SH-SY5Y (cell line): ENCODE results near the gene LTC4S.

Experiments
- GATA2 ChIP-seq: IDR thresholded peaks from 2 replicates; pipeline ENCODE4 v1.6.1; 2011; ENCODE audit warnings: mild to moderate bottlenecking, low read depth, low read length
- GATA3 ChIP-seq: IDR thresholded peaks from 2 replicates; pipeline ENCODE4 v1.6.1; 2011; ENCODE audit warnings: low read depth, mild to moderate bottlenecking, low read length, moderate library complexity

LTC4S gene, protein sequence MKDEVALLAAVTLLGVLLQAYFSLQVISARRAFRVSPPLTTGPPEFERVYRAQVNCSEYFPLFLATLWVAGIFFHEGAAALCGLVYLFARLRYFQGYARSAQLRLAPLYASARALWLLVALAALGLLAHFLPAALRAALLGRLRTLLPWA

DNA sequence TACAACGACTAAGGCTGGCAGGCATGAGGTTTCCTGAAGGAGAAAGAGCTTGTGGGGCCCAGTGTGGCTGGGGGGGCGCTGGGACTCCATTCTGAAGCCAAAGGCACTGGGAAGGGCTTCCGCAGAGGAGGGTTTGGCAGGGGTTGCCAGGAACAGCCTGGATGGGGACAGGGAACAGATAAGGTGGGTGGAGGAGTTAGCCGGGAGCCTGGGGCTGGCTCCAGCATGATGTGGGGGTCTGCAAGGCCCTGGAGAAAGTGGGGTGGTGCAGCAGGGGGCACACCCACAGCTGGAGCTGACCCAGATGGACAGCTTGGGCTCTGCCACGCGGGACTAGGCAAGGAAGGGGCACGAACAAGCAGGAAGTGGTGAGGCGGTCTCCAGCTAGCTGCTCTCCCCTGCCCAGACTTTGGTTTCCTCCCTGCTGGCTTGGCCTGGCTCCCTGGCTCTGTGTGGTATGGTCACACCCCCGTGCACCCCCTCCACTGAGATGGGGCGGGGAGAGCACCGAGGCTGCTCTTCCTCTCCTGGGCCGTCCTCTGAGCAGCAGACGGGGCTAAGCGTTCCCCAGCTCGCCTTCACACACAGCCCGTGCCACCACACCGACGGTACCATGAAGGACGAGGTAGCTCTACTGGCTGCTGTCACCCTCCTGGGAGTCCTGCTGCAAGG lies at the start of gene LTC4S:
Gene LTC4S (plus strand): TSS at position 519 of the 672 bp plus-strand sequence. CDS start 95 bp downstream, at position 614.
- TF ChIP-seq GATA3 (no peak), GATA2 (no peak)

DNA sequence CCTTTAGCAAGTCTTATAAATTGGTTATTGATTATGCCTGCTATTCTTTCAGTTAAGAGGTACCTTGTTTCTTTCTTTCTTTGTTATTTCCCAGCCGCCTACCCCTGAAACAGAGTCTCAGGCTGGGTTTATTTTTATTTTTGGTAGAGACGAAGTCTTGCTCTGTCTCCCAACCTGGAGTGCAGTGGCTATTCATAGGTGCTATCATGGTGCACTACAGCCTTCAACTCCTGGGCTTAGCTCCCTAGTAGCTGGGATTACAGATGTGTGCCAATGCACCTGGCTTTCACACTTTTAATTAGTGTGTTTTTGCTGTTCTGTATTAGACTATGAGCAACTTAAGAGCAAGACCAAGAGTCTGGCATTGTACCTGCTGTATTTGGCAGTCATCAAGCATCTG lies 46.9 kb upstream of the LTC4S start:
- TF ChIP-seq GATA3, result no peak
- TF ChIP-seq GATA2, result no peak

DNA sequence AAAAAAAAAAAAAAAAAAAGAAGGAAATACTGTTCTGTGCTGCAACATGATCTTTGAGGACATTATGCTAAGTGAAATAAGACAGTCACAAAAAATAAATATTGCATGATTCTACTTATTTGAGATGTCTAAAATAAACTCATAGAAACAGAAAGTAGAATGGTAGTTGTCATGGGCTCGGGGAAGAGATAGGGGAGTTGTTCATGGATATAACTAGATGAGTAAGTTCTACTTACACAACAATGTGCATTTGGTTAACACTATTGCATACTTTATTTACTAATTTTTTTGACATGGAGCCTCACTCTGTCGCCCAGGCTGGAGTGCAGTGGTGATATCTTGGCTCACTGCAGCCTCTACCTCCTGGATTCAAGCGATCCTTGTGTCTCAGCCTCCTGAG lies 46.0 kb upstream of the LTC4S start:
- no peak for TF ChIP-seq GATA2

DNA sequence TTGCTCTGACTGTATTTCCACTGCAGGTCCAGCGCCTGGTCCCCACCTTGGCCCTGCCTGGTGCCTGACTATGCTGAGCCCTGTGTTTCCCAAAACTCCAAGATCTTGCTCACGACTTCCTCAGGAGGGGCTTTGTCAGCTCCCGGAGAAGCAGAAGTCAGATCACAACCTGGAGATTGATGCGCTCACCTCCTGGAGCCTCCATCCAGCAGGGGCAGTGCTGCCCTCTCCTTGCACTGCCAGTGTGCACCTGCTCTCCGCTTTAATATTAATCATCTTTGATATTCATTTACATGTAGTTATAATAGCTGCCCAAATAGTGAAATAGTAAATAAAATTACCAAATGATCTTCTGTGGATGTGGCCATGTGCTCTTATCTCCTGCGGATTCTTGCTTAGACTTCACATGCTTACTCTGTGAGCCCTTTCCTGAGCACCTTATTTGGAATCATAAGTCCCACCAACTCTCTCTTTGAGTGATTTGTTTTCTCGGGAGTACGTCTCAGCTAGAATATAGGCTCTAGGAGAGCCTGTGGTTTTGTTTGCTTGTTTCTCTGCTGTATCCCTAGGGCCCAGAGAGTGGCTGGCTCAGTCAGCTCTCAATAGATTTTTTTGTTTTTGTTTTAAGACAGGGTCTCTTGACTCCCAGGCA lies 43.8 kb upstream of the LTC4S start:
- no peak for TF ChIP-seq GATA3
- no peak for TF ChIP-seq GATA2

DNA sequence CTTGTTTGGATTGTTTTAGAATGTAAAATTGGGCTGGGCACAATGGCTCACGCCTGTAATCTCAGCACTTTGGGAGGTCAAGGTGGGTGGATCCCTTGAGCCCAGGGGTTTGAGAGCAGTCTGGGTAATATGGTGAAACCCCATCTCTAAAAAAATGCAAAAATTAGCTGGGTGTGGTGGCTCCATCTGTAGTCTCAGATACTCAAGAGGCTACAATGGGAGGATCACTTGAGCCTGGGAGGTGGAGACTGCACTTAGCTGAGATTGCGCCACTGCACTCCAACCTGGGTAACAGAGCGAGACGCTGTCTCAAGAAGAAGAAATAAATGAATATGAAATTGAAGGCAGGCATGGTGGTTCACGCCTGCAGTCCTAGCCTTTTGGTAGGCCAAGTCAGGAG lies 39.8 kb upstream of the LTC4S start:
- no peak for TF ChIP-seq GATA2
- TF ChIP-seq GATA3, result no peak

DNA sequence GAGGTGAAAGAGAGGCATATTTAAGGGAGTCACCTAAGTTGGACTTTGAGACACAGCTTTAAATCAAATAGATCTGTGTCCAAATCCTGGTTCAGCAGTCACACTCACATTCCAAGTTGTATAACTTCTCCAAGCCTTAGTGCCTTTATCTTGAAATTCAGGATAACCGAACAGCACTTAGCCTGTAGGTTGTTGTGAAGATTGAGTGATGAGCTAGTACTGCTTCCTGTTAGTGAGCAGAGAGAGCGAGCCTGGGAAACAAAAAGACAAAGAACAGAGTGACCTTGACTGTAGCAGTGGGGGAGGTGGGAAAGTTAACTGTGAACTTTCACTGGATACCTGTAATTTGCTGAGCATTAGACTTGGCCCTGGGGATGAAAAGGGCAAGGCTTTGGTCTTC lies 38.8 kb upstream of the LTC4S start:
- TF ChIP-seq GATA2 (no peak), GATA3 (no peak)

DNA sequence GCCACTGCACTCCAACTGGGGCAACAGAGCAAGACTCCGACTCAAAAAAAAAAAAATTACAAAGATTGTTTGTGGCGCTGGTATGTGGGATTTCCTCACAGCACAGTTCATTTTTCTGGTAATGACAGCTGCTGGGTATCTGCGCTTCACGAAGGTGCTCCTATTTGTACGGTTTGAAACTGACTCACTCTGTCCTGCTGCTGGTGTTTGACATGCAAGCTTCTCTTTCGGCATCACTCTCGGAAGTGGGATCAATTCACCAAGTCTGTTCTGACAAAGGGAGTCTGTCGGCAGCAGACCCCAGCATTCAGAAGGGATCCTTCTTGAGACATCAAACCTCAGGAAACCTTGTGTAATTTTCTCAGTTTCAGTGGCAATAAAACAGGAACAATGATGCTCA lies 34.8 kb upstream of the LTC4S start:
- TF ChIP-seq GATA3 (no peak), GATA2 (no peak)

DNA sequence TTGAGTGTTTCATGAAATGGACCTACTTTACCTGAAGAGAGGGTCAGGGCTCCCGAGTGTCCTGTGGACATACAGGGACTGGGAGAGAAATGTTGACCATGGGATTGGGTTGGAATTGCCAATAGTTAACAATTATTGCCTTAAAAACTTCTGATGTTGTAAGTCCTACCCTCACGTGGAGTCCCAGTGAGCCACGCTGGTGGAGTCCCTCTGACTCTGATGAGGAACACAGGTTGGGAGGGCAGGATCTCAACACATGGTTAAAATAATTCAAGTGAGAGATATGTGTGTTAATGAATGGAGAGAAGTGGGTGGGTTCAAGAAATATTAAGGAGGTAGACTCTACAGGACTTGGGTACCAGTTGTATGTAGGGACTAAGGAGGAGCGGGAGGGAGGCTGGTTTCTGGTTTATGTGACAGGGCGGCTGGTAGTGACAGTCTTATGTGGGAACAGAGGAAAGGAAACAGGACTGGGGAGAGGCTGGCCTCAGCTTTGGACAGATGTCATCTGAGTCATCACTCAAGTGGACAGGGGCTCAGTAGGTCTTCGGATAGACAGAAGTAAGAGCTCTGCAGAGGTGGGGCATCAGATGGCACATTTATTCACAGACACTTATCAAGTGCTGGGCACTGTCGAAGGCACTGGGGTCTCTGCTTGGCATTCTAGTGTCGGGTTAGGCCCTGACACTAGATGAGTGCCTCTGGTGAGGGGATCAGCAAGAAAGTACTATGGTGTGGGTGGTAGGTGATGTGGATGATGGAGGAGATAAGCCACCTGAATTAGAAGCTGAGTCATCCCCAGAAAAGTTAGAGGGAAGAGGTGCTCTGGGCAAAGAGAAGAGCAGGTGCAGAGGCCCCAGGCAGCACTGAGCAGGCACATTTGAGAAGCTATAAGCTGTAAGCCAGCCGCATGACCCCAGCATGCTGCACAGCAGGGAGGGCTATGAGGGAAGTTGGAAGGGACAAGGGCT lies 33.9 kb upstream of the LTC4S start:
- no peak for TF ChIP-seq GATA3
- no peak; the same call in 1 of the 2 replicates for TF ChIP-seq GATA2

DNA sequence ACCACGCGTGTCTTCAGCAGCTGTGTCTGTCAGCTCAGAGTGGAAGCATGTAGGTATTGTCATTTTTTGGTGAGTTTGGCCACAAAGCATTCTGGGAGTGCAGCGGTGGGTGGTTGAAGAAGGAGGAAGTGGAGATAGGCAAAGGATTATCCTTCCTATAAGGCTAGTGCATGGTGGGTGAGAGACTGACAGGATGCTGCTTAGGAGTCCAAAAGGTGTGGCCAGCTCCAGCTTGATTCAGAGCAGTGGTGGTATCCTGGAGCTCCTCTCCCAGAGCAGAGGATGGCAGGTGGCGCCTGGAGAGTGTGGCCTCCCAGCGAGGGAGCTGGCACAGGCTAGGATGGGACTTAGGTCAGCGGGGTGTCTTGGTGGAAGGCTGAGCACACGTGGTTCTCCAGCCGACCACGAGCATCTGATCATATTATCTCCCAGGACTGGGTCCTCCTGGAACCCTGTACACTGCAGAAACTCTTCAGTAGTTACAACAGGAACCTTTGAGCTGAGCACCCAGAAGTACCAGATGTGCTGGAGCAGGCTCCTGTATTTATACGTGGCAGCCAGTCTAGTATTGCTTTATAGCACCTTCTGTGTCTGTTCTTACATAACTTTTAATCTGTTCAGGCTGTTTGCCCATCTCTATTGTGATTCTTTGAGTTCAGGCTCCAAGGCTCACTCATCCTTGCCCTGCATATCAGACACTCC lies 31.6 kb upstream of the LTC4S start:
- TF ChIP-seq GATA3 (no peak), GATA2 (no peak)

DNA sequence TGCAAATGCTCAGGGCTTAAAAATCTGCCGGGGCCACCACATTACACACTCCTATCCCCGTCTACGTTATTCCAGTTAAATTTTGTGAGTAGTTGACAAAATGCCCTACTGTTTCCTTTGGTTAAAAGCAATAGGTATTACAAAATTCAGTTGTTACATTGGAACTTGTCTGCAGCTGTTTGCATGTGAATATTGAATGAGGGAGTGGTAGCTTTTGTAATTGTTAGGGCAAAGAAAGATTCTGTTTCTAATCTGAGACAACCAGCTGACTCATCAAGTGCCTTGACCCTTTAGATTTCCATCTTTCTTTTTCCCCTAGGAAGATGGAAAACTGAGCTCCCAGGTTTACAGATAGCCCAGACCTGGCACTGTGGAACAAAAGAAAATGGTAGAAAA lies 31.0 kb upstream of the LTC4S start:
- no peak for TF ChIP-seq GATA3
- no peak for TF ChIP-seq GATA2

DNA sequence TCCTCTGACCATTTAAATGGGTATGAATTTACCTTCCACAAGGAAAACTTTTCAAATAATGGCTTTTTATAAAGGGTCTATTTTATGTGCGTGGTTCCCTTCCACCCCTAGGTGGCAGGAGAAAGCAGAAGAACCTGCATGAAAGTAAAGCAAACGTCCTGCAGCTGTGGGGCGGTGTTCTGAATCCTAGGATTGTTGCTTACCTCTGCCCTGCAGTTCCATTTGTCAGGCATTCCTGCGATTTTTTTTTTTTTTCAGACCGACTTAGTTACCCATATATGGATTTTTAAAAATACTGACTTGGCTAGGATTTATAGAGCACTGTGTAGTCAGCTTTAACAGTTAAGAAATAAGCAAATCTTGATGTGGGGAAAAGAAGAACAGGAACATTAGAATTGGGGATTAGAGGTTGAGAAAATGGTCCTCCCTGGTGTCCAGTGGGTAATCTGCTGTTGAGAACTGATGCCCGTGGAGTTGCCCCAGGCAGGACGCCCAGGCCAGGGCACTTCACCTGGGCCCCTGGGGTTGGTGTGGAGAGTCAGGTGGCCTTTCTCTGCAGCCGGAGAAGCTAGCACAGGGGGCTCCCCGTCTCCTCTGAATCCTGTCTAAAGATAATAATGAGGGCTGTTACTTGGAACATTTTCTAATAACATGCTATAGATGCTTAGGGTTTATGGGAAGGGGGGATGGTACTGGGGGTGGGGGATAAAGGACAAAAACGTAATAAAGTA lies 30.4 kb upstream of the LTC4S start:
- TF ChIP-seq GATA3 (no peak), GATA2 (no peak)

DNA sequence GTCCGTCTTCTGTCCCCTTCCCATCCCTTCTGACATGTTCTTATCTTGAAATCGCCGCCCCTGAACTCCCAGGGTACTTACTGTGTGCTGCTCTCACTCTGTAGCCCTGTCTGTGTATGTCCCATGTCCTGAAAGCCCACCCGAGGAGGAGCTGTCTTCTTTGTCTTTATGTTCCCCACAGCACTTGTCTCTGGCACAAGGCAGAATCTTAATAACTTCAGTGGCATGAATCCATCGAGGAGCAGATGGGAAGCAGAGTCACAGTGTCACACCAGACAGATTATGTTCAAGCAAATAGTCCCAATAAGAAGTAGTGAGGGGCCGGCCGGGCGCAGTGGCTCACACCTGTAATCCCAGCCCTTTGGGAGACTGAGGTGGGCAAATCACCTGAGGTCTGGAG lies 29.7 kb upstream of the LTC4S start:
- TF ChIP-seq GATA2 (no peak), GATA3 (no peak)

DNA sequence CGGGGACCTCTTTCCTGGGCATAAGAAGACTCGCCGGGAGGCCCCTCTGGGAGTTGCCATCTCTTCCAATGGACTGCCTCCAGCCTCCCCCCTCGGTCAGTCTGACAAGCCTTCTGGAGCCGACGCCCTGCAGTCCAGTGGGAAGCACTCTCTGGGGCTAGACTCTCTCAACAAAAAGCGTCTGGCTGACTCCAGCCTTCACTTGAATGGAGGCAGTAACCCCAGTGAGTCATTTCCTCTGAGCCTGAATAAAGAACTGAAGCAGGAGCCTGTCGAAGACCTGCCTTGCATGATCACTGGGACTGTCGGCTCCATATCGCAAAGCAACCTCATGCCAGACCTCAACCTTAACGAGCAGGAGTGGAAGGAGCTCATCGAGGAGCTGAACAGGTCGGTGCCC lies 28.4 kb upstream of the LTC4S start:
- no peak for TF ChIP-seq GATA3
- no peak for TF ChIP-seq GATA2
